ENCODE results near the gene SCNM1.
A peak's percentile ranks its signal among the peaks of the same experiment; 100 is the strongest.

DNA sequence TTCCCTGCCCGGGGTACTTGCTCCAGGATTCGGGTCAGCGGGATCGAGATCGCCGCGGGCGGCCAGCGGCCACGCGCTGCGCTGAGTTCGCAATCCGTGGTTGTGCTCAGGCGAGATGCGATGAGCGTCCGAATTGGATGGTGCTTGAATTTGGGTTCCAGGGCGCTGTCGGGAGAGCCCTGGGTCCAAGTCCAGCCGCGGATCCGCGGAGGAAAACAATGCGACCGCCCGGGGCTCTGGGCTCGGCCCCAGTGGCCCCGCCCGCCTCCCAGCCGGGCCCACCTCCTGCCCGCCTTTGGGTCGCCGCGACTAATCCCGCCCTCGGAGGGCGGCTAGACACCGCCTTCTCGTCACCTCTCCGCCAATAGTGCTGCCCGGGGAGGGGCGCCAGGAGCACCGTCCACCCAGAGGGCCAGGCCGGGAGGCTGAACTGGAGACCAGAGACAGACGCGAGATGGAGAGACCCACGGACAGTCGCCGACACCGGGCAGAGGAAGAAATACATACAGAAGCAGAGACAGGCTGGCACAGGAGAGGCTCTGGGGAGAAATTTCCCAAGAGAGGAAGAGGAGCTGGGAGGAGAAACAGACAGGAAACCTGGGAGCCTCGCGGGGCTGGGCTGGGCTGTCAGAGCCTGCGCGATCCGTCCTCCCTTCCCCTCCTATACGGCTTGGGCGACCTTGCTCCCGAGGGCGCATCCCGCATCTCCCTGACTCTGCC lies 19.4 kb upstream of the SCNM1 start, which contains the start of gene SEMA6C:
- TF ChIP-seq, protein P1, sequence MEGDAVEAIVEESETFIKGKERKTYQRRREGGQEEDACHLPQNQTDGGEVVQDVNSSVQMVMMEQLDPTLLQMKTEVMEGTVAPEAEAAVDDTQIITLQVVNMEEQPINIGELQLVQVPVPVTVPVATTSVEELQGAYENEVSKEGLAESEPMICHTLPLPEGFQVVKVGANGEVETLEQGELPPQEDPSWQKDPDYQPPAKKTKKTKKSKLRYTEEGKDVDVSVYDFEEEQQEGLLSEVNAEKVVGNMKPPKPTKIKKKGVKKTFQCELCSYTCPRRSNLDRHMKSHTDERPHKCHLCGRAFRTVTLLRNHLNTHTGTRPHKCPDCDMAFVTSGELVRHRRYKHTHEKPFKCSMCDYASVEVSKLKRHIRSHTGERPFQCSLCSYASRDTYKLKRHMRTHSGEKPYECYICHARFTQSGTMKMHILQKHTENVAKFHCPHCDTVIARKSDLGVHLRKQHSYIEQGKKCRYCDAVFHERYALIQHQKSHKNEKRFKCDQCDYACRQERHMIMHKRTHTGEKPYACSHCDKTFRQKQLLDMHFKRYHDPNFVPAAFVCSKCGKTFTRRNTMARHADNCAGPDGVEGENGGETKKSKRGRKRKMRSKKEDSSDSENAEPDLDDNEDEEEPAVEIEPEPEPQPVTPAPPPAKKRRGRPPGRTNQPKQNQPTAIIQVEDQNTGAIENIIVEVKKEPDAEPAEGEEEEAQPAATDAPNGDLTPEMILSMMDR (tag by site-specific recombination; IDR thresholded peaks at IDR 0.05), result no peak
- TF ChIP-seq, protein P2, sequence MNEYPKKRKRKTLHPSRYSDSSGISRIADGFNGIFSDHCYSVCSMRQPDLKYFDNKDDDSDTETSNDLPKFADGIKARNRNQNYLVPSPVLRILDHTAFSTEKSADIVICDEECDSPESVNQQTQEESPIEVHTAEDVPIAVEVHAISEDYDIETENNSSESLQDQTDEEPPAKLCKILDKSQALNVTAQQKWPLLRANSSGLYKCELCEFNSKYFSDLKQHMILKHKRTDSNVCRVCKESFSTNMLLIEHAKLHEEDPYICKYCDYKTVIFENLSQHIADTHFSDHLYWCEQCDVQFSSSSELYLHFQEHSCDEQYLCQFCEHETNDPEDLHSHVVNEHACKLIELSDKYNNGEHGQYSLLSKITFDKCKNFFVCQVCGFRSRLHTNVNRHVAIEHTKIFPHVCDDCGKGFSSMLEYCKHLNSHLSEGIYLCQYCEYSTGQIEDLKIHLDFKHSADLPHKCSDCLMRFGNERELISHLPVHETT (tag by site-specific recombination; IDR thresholded peaks at IDR 0.05), result no peak
- TF ChIP-seq ZNF311 (tag by site-specific recombination; IDR thresholded peaks at IDR 0.05; ENCODE audit: borderline replicate concordance) (no peak), YY1 (tag by site-specific recombination; IDR thresholded peaks at IDR 0.05) (no peak), ZBTB17 (tag by site-specific recombination; IDR thresholded peaks at IDR 0.05) (peak; percentile 96), OVOL3 (tag by site-specific recombination; IDR thresholded peaks at IDR 0.05) (no peak), ZNF561 (tag by site-specific recombination; IDR thresholded peaks at IDR 0.05; ENCODE audit: borderline replicate concordance) (0 out of 2 replicates have a peak, but pooled peaks have one; percentile 35), ZNF335 (tag by site-specific recombination; conservative IDR thresholded peaks at IDR 0.05) (peak; percentile 77), ZNF366 (tag by site-specific recombination; conservative IDR thresholded peaks at IDR 0.05) (peak; percentile 74), ZNF747 (tag by site-specific recombination; IDR thresholded peaks at IDR 0.05) (no peak)
- TF ChIP-seq, protein P3, sequence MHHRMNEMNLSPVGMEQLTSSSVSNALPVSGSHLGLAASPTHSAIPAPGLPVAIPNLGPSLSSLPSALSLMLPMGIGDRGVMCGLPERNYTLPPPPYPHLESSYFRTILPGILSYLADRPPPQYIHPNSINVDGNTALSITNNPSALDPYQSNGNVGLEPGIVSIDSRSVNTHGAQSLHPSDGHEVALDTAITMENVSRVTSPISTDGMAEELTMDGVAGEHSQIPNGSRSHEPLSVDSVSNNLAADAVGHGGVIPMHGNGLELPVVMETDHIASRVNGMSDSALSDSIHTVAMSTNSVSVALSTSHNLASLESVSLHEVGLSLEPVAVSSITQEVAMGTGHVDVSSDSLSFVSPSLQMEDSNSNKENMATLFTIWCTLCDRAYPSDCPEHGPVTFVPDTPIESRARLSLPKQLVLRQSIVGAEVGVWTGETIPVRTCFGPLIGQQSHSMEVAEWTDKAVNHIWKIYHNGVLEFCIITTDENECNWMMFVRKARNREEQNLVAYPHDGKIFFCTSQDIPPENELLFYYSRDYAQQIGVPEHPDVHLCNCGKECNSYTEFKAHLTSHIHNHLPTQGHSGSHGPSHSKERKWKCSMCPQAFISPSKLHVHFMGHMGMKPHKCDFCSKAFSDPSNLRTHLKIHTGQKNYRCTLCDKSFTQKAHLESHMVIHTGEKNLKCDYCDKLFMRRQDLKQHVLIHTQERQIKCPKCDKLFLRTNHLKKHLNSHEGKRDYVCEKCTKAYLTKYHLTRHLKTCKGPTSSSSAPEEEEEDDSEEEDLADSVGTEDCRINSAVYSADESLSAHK (tag by site-specific recombination; IDR thresholded peaks at IDR 0.05), result peak; percentile 30; the same call in 1 of the 2 replicates
- TF ChIP-seq, protein P4, sequence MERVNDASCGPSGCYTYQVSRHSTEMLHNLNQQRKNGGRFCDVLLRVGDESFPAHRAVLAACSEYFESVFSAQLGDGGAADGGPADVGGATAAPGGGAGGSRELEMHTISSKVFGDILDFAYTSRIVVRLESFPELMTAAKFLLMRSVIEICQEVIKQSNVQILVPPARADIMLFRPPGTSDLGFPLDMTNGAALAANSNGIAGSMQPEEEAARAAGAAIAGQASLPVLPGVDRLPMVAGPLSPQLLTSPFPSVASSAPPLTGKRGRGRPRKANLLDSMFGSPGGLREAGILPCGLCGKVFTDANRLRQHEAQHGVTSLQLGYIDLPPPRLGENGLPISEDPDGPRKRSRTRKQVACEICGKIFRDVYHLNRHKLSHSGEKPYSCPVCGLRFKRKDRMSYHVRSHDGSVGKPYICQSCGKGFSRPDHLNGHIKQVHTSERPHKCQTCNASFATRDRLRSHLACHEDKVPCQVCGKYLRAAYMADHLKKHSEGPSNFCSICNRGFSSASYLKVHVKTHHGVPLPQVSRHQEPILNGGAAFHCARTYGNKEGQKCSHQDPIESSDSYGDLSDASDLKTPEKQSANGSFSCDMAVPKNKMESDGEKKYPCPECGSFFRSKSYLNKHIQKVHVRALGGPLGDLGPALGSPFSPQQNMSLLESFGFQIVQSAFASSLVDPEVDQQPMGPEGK (tag by site-specific recombination; IDR thresholded peaks at IDR 0.05), result peak; percentile 92

Measured in HEK293 (cell line).